GM19438 (cell line): ENCODE measurements around the gene TMEM158.

Experiments
- ATAC-seq: cut with Tn5 transposase; IDR thresholded peaks from one replicate; pipeline ENCODE4 v1.9.1; 2021; ENCODE audit warnings: low read depth; ENCODE audit not compliant: unreplicated experiment

The TMEM158 gene

DNA sequence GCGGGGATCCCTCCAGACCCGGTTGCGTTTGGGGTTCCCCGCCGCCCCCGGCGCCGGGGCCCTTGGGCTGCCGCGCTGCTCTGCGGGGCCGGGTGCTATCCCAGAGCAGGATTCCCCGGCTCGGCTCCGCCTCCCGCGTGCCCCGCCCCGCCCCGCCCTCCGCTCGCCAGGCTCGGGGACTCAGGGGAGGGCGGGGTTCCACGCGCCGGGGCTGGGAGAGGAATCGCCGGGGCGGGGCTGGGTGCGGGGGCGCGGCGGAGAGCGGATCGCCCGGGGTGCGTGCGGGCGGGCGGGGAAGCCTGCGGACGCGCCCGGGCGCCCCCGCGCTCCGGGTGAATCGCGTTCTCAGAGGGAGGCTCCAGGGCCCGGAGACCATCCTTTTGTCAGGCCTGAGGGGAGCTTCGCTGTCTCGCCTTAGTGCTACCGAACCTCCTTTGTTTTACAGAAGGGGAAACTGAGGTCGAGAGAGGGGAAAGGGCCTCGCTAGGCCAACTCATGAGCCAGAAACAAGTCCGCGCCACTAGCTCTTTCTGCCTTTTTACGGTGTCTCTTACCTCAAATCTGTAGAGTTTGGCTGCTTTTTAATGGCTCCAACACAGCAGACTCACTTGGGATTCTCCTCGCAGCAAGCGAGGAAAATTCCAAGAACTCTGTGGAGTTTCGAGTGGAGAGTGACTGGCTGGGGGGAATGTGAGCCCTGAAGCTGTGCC, at the start of gene TMEM158:
Gene TMEM158, minus strand, starts transcription at position 82 of the 710 bp plus-strand sequence. CDS start 260 bp downstream, outside the sequence.
- ATAC-seq: peak; percentile 72

DNA sequence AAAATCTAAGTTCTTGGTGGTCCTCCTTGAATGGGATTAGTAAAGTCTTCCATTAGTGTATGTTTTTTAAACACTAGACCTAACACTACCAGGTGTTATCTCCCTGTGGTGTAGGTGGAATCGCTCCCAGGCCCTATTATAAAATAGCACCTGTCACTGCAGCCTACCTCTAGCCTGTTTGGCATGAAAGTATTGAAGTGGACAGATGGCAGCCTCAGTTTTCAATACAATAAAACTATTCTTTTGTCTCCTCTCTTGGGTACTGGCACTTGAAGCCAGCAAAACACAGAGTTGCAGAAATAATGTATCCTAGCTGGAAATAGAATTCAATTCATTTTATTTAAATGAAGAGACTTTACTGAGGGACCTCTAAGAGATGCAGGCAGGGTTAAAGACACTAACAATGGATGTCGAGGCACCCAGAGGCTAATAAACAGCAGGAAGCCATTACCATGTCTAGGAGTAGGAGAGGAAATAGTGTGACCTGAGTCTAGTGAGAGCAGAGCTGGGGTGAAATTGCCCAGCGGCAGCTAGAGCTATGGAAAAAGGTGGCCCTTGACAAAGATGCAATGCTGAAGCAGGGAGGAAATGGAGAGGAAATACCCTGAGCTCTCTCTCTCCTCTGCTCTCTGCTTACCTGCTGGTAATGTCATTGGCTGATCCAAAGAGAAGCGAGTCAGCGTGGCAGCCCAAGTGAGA, 49.1 kb upstream of the TMEM158 start:
- no peak for ATAC-seq

DNA sequence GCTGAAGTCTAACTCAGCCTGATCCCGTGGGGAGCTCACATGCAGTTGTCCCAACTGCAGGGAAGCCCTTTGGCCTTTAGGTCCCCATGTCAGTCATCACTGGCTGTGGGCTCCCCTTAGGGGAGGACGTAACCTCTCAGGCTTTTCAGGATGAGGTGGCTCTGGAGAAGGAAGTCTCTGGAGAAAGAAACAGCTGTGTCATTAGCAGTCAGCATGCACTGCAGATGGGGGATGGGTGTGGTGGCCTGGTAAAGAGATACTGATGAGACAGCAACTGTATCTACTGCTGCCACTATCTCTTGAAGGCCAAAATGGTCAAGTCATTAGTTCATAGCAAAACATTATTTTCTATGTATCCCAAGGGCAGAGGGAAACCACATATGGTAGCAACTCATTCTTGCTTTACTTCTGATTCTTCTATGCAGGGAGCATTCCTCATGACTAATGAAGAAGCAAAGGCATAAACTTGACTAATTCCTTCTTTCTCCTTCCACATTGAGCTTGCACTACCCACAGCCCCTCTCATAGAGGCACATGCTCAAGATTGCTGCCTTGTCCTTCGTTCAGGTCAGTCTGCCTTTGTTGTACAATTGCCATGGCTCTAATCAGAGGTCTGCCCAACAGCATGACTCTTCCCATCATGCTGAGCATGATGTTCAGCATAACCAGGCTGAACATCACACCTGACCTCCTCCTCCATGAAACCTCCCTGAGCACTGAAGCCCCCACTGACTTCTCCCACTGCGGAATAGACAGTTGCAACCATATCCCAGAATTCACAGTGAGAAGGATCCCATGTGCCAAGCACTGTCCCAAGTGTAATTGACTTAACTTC, 47.8 kb upstream of the TMEM158 start:
- ATAC-seq: no peak

DNA sequence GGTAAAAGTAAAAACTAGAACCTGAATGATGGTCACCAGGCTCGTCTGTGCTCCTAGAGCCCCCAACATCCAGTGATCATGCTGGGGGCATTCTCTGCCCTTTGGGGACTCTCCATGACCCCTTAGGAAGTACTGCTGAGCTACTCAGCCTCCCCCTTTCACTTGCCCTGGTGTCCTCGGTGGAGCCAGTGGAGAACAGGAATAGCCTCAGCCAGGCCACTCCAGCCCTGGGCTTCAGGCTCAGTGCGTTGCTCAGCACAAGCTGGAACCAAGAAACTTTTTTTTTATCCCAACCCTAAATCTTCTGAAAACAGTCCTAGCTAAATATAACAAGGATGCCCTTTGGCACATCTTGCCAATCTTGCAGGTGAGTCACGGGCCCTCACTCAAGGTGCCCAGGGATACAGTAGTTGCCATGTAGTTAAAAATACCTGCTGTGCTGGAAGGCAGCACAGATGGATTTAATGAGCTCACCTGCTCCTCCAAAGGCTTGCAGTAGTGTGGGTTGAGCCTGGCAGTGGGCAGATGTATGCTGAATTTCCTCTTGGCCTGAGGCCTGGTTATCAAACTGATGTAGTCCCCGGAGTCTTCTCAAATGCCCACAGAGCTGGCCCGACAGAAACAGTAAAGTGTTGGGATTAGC, 46.9 kb upstream of the TMEM158 start:
- ATAC-seq: no peak

DNA sequence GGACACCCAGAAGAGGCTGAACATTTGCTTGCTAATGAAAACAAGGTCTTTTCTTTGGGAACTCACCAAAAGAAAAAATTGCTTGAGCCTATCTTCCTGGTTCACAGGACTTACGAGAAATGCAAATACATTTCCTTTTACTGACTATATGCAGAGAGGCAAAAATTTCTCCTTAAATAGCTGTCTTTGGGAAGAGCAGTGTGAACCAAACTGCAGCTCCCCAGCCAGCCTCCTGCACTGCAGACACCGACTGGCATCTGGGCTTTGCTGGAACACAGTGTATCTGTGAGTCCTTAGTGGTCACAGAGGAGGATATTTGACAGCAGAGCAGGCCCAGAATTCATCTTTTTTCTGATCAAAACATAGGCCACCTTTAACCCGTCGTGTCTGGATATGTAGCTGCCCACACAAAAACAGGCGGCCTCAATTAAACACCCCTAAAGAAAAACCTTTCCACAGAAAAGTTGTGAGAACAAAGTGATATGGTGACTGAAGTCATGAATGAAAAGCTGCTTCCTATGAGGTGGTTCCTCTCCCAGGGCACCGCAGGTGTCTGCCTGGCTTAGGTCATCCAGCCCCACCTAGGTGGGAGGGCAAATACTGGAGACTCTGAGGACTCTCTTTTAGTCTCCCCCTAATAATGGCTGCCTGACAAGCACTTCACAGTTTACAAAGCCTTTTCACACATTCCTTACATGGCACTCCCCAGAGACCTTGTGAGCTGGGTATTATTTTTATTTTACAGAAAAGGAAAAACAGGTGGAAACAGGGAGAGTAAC, 46.1 kb upstream of the TMEM158 start:
- ATAC-seq: no peak

DNA sequence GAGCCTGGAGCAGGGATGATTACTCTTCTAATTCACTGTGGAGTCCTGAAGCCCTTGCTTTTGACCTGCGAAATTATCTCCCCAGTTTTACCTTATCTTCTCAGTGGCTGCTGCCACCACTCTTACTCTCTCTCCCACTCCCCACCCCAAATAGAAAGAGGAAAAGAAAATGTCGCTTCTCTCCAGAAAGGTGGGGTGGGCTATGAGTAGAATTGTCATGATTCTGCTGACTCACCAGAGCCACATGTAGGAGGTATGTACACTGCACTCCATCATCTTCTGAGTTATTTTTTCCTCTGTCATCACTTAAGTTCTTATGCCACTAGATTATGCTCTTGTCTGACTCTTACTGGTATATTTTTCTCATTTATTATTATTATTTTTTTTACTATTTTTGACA, 43.9 kb upstream of the TMEM158 start:
- ATAC-seq: no peak

DNA sequence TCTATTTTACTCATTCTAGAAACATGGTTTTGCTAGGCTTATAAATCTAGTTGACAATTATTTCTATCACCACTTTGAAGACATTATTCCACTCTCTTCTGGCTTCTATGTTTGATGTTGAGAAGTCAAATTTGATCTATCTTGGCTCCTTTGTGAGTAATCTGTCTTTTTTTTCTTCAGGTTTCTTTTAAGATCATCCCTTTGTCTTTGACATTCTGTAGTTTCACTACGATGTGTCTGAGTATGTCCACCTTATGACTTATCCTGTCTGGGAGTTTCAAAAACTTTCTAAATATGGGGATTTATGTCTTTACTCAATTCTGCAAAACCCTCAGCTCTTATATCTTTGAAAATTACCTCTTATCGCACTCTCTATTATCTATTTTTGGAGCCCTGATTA, 41.0 kb upstream of the TMEM158 start:
- ATAC-seq: no peak

DNA sequence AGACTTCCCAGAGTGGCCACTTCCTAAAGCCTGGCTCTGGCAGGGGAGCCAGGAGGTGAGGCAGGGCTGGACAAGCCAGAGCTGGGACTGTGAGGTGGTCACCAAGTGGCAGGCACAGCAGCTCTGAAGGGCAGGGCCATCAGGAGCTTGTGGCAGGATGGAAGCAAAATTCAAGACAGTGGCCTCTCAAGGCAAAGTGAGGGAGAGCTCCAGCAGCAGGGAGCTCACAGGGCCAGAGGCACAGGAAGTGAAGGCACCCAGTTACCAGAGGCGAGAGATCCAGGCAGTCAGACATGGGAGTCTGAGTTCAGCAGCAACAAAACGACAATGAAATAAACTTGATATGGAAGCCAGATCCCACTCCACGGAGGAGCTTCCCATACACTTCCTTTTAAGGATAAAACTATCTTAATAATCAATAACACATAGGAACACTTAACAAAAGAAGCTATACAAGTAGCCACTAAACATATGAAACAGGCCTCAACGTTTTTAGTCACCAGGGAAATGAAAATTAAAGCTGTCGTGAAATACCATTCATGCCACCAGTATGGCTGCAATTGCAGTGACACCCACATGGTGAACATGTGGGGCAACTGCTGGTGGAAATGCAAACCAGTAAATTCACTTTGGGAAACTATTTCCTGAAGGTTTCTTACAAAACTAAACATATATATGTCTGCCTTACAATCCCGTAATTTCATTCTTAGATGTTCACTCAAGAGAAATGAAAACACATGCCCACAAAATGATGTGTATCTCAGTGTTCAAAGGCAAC, 35.4 kb upstream of the TMEM158 start:
- no peak for ATAC-seq

DNA sequence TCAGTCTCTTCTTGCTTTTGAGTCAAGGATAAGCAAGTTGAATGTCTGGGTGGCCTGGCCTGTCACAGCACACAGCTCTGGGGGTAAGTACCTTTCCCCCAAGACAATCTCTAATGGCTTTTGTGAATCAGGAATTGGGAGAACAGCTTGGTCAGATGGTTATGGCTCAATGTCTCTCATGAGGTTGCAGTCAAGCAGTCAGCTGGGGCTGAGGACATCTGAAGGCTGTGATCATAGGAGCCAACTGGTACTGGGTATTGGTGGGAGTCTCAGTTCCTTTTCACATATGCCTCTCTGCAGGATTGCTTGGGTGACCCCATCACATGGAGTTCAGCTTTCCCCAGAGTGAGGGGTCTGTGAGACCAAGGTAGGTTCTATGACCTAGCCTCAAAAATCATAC, 33.0 kb upstream of the TMEM158 start:
- no peak for ATAC-seq

DNA sequence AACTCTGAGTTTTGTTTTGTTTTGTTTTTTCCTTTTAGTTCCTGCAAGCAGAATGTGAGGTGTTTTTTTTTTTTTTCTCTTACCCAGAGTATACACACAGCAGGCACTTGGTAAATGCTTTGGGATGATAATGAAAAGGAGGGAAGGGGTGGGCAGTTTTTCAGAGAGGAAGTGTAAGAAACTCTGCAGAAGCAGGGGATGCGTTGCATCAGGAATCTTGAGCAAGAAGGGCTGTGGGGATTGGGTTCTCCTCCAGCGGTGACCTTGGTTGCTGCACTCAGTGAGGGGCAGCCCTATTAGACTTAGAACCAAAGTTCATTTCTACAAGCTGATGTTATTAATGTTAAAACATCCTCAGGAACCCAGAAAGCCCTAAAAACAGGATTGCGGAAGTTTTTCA, 32.2 kb upstream of the TMEM158 start:
- no peak for ATAC-seq

DNA sequence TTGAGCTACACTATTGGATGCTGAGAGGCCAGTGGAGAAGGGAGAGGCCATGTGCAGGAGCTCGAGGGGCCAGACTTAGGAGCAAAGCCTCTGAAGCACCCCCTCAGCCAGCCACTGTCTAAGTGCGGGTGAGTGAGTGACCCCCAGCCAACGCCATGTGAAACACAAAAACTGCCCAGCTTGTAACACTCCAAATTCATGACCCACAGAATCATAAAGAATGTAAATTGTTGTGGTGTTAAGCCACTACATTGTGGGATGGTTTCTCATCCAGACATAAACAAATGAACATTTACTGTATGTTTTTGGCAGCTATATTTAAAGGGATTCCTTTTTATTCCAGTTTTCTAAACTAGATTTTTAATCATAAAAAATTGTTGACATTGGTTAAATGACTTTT, 27.2 kb upstream of the TMEM158 start:
- no peak for ATAC-seq

DNA sequence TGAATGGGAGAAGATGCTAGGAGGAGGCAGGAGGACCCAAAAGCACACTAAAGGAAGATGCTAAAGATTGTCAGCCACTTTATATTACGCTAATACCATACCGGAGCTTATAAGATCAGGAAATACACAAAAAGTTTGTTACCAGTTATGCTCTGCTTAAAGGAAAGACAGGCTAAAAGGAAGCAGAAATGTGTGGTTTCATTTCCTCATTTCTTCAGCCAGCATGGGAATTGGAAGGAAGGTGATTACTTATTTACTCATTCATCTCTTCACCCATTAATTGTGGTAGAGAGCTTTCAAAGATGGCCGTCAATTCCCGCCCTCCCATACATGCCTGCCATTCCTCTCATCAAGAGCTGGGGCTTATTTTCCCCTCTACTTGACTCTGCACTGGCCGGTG, 26.7 kb upstream of the TMEM158 start:
- ATAC-seq: no peak

DNA sequence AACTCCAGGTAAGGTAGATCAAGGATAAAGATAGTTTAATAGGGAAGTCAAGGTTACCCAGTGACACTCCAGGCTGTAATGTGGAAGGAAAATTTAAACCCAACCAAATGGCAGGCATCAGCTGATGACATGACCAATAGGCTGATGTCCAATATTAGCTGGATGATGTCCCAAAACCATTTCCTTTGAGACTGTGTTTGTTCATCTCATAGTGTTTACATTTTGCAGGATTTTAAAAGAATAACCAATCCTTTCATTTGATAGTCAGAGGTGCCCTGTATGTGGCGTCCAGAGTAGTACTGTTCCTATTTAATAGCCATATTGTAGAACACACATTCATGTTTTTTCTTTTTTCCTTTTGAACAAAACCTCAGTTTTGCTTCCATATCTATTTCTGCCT, 23.3 kb upstream of the TMEM158 start:
- no peak for ATAC-seq

DNA sequence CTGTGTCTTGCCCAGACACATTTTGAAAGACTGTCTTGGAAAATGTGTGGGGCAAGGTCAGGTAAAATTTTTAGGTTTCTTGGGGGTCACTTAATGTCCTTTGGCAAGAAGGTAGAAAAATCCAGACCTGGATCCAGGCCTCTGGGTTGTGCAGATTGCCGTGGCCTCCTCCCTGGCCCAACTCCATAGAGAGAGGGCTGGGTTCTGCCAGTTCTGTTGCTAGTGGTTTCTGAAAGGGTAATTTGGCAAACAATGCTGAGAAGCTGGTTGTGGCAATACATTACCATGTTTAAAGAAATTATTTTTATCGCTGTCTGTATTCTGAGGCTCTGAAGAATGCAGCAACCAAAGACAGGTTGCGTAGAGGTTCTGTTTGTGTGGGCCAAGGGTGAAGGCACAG, 20.2 kb upstream of the TMEM158 start:
- ATAC-seq: no peak

DNA sequence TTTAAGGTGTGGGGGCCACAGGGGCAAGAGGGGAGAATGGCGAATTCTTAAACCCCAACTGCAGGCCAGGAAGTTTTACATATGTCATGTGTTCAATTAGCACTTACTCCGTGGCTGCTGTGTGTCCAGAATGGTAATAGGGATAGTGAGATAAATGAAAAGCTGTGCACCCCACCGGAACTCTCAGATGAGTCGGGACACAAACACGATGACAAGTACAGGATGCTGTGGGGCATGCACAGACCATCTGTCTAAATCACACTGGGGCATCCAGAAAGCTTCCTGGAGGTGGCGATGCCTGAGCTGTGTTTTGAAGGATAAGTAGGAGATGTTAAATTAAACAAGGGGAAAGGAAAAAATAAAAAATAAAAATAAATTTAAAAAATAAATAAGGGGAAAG, 18.3 kb upstream of the TMEM158 start:
- ATAC-seq: no peak

DNA sequence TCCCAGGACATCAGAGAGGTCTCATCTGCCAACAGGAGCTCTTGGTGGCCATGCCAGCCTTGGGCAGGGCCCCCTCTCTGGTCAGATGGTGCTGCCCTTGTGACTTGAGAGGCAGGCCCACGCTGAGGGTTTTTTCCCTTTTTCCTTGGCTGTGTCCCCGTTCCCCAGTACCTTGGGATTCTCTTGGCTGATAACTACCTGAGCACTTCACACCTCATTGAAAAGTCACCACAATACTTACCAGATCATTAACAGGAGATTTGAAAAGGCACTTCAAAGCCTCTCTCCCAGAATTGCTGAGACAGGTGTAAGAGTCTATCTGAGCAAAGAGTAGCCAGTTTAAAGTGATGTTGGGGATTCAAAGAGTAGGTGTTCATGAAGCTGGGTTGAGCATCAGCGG, 15.1 kb upstream of the TMEM158 start:
- ATAC-seq: no peak

DNA sequence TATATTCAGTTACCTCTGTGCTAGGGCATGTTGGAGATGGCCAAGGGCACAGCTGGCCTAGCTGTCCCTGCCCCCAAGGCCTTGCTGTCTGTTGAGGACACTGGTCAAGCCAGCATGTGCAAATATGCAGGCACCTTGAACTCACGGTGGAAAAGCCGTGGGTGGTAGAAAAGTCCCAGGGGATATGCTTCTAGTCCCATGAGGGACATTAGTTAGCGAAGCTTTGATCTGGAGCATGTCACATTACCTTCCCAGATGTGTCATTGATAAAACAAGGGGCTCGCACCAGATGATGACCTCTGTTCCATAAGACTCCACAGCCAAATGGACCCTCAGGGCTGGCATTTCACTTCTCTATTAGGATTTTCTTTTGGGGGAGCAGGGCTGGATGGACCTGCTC, 14.2 kb upstream of the TMEM158 start:
- no peak for ATAC-seq

DNA sequence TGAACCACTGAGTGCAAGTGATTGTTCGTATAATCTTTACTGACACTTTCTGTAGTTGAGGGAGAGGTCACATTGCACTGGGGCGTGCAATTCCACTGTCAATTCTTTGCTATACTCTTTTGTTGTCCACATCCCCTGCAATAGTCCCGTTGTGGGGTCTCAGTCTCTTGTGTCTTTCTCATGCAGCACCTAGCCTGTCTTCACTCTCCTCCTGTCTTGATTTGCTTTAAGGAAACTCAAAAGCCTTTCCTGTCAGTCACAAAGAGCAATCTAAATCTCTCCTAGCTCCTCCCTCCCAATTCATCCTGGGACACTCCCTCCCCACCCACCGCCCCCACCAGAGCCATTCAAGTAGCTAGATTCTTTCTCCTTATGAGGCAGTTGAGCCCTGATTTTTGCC, 13.2 kb upstream of the TMEM158 start:
- ATAC-seq: no peak

DNA sequence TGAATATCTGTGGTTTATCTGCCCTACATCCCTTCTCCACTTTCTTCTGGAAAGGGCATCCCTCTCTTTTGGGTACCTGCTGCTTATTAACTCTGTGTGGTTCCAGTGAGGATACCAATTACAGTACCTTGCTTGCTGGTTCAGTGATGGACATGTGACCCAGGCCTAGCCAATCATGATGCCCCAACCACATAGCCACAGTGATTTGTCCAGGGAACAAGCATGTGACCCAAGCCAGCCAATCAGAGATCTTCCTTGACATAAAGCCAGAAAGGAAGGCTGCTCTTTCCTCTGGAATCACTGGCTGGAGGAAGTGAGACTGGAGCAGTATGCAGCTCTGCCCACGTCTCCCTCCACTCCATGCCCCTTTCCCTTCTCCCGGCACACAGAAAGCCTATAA, 10.9 kb upstream of the TMEM158 start:
- no peak for ATAC-seq

DNA sequence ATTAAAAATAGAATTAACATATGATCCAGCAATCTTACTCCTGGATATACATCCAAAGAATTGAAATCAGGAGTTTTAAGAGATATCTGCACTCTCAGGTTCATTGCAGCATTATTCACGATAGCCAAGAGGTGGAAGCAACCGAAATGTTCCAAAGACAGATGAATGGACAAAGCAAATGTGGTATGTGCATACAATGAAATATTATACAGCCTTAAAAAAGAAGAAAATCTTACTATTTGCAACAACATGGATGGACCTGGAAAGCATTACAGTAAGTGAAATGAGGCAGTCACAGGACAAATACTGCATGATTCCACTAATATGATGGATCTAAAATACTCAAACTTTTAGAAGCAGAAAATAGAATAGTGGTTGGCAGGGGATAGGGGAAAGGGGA, 9.3 kb upstream of the TMEM158 start:
- no peak for ATAC-seq
